Gastrocnemius medialis (tissue), 4 donors: ENCODE results near the gene SERPINB1.

Source experiments
- POLR2A ChIP-seq, 2 donors: fragments of 450-650 bp; IDR thresholded peaks; one replicate each; pipeline ENCODE4 v1.6.1; 2017; ENCODE audit warnings: antibody characterized with exemption in 2 of 2, mild to moderate bottlenecking in 2 of 2, moderate library complexity in 2 of 2
- TF ChIP-seq, protein P1 (sequence below), 5 experiments: fragments of 450-650 bp in 3 of 5; fragments of 200-600 bp in 2 of 5; sonication (generic) in 2 of 5; IDR thresholded peaks in 4 of 5; conservative IDR thresholded peaks in 1 of 5; 1 replicate in 4 of 5; 2 replicates in 1 of 5; pipeline ENCODE4 v1.5.1; 2016 to 2019; ENCODE audit warnings: antibody characterized with exemption in 5 of 5, mild to moderate bottlenecking in 3 of 5, moderate library complexity in 3 of 5

DNA sequence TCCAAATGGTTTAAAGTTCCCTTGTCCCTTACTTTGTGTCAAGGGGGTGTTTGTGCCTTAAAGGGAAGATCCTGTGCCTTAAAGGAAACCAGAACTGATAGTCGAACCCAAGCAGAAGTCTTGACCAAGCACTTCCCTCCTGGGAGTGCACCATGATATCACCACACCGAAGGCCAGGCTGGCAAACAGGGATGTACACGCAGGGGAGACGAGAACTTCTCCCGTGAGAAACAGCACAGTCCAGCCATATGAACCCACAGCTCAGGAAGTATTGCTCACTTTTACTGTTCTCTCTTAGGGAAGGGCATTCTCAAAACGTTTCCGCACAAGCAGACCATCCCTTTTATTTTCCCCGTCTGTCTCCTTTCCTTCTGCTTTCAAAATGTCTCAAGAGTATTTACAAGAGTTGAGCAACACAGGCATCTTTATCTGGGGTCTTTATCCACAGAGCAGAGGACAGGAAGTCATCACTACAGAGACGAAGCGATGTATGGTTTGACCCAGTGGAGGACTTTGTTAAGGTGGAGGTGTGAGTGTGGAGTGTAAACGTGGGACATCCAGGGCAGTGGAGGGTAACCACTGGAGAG lies 12.8 kb upstream of the SERPINB1 start:
- TF ChIP-seq, protein P1, sequence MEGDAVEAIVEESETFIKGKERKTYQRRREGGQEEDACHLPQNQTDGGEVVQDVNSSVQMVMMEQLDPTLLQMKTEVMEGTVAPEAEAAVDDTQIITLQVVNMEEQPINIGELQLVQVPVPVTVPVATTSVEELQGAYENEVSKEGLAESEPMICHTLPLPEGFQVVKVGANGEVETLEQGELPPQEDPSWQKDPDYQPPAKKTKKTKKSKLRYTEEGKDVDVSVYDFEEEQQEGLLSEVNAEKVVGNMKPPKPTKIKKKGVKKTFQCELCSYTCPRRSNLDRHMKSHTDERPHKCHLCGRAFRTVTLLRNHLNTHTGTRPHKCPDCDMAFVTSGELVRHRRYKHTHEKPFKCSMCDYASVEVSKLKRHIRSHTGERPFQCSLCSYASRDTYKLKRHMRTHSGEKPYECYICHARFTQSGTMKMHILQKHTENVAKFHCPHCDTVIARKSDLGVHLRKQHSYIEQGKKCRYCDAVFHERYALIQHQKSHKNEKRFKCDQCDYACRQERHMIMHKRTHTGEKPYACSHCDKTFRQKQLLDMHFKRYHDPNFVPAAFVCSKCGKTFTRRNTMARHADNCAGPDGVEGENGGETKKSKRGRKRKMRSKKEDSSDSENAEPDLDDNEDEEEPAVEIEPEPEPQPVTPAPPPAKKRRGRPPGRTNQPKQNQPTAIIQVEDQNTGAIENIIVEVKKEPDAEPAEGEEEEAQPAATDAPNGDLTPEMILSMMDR (IDR thresholded peaks at IDR 0.05 in 4 of 5, conservative IDR thresholded peaks at IDR 0.05 in 1 of 5) = no peak
- TF ChIP-seq POLR2A (IDR thresholded peaks at IDR 0.05) = no peak
